SH-SY5Y (cell line): ENCODE measurements around the gene IGFBP4.

Source experiments
- GATA2 ChIP-seq: IDR thresholded peaks from 2 replicates; pipeline ENCODE4 v1.6.1; 2011; ENCODE audit warnings: mild to moderate bottlenecking, low read depth, low read length
- GATA3 ChIP-seq: IDR thresholded peaks from 2 replicates; pipeline ENCODE4 v1.6.1; 2011; ENCODE audit warnings: low read depth, mild to moderate bottlenecking, low read length, moderate library complexity

DNA sequence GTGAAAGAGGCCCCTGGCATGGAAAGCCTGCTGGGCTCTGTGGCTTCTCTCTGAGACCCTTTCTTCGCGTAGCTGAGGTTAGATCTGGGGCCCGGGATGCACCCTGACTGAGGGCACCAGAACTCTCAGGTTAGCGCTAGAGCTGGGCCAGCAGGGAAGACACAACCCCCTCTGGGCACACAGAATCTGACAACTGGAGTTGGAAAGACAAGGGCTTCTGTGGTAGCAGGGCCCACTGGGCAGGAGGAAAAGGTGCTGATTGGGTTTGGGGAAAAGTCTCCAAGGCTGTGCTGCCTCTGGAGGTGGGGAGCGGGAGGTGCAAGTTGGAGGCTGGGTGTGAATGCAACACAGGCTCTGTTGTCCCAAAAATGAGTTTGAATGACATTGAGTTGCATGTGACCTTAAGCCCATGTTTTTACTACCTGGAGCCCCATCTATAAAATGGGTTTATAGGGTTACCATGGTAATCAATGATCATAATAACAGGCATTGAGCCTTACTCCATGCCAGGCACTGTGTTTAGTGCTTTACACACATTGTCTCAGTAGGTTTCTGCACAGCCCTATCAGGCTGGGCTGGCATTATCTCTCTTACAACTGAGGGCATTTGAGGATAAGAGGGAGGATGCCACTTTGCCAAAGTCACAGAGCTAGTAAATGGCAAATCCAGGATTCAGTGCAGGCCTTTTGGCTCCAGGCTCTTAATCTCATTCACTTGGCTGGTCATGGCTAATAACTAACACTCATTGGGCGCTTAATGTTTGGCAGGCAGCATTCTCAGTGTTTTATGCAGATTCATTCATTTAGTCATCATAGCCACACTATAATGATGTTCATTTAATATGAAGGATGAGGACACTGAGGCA, 9.5 kb upstream of the IGFBP4 start:
- TF ChIP-seq GATA2, result no peak; the same call in 1 of the 2 replicates
- TF ChIP-seq GATA3, result no peak
